ENCODE results near the gene TMEM163.

- no peak for TF ChIP-seq CTCF (IDR thresholded peaks at IDR 0.05; ENCODE audit: poor library complexity)
- no peak for TF ChIP-seq EZH2 (IDR thresholded peaks at IDR 0.05; ENCODE audit: borderline replicate concordance)
These were observed 219.4 kb downstream of the TMEM163 start for GRCh38 chr2:134499307-134499926.

All from hepatocyte (in vitro differentiated cells).